KG1 (cell line): Measurements from ENCODE around the gene CTNND1.

Experiments used
- DNase-seq: peaks from one replicate; lab custom pipeline; 2025; lab: John Stamatoyannopoulos, UW

CTNND1 gene

GRCh38 chr11:57762235-57762861, 746 bp downstream of the CTNND1 start:
- no peak for DNase-seq

GRCh38 chr11:57763568-57763967, 2.0 kb downstream of the CTNND1 start:
- DNase-seq = no peak

- no peak for DNase-seq
Observed at GRCh38 chr11:57764021-57764420, 2.4 kb downstream of the CTNND1 start.

- DNase-seq = no peak
Observed at GRCh38 chr11:57764566-57764965, 3.0 kb downstream of the CTNND1 start.

- no peak for DNase-seq
Observed at GRCh38 chr11:57764972-57765371, 3.4 kb downstream of the CTNND1 start.

GRCh38 chr11:57770793-57771192, 9.2 kb downstream of the CTNND1 start:
- DNase-seq = no peak

- DNase-seq = no peak
Observed at GRCh38 chr11:57771365-57771764, 9.8 kb downstream of the CTNND1 start.

GRCh38 chr11:57772562-57772961, 11.0 kb downstream of the CTNND1 start:
- no peak for DNase-seq

GRCh38 chr11:57773026-57773598, 11.5 kb downstream of the CTNND1 start:
- DNase-seq = no peak

- no peak for DNase-seq
Observed at GRCh38 chr11:57775491-57775890, 13.9 kb downstream of the CTNND1 start.

- DNase-seq = no peak
Observed at GRCh38 chr11:57776031-57776521, 14.5 kb downstream of the CTNND1 start.

GRCh38 chr11:57776577-57777210, 15.1 kb downstream of the CTNND1 start:
- no peak for DNase-seq

GRCh38 chr11:57777969-57778317, 16.3 kb downstream of the CTNND1 start:
- no peak for DNase-seq

- no peak for DNase-seq
Observed at GRCh38 chr11:57778318-57779037, 16.9 kb downstream of the CTNND1 start.

- DNase-seq = no peak
Observed at GRCh38 chr11:57779276-57779675, 17.7 kb downstream of the CTNND1 start.

GRCh38 chr11:57781529-57781943, 19.9 kb downstream of the CTNND1 start:
- no peak for DNase-seq

- no peak for DNase-seq
Observed at GRCh38 chr11:57785072-57785471, 23.5 kb downstream of the CTNND1 start.

- DNase-seq = no peak
Observed at GRCh38 chr11:57786436-57786835, 24.8 kb downstream of the CTNND1 start.

GRCh38 chr11:57787006-57787604, 25.5 kb downstream of the CTNND1 start:
- DNase-seq = no peak

- no peak for DNase-seq
Observed at GRCh38 chr11:57787920-57788702, 26.5 kb downstream of the CTNND1 start.

GRCh38 chr11:57788703-57789088, 27.1 kb downstream of the CTNND1 start:
- no peak for DNase-seq
